Neural progenitor cell (in vitro differentiated cells): ENCODE results near the gene SHISA3. TPM values are rescaled to one million over a fixed set of nuclear protein-coding genes. Genes with fewer than 3 reads are reported as not detected.

Experiments used
- DNase-seq: peaks from one replicate; pipeline ENCODE4 v3.0.0-alpha.2; 2016; ENCODE audit warnings: low spot score
- H2AFZ ChIP-seq: fragments of 200-600 bp; sonication (generic); replicated peaks from 2 replicates; pipeline ENCODE4 v1.6.1; 2016; ENCODE audit warnings: antibody characterized with exemption
- H3F3A ChIP-seq: fragments of 200-600 bp; sonication (generic); 2 replicates; pipeline ENCODE4 v1.6.1; 2016; ENCODE audit warnings: antibody characterized with exemption, low read depth
- H3K27ac ChIP-seq: fragments of 200-600 bp; sonication (generic); 2 replicates; pipeline ENCODE4 v1.5.1; 2016; ENCODE audit warnings: mild to moderate bottlenecking
- H3K27me3 ChIP-seq: fragments of 200-600 bp; sonication (generic); 2 replicates; pipeline ENCODE4 v1.6.1; 2016; ENCODE audit warnings: mild to moderate bottlenecking, moderate library complexity
- H3K36me3 ChIP-seq: fragments of 200-600 bp; sonication (generic); 2 replicates; pipeline ENCODE4 v1.5.1; 2016
- H3K4me1 ChIP-seq: fragments of 200-600 bp; sonication (generic); 2 replicates; pipeline ENCODE4 v1.6.1; 2016; ENCODE audit warnings: mixed run types
- H3K4me2 ChIP-seq: fragments of 200-600 bp; sonication (generic); 2 replicates; pipeline ENCODE4 v1.6.1; 2016
- H3K4me3 ChIP-seq: fragments of 200-600 bp; sonication (generic); 2 replicates; pipeline ENCODE4 v1.5.1; 2016
- H3K79me2 ChIP-seq: fragments of 200-600 bp; sonication (generic); 2 replicates; pipeline ENCODE4 v1.6.1; 2016; ENCODE audit warnings: low read depth
- H3K9ac ChIP-seq: fragments of 200-600 bp; sonication (generic); 2 replicates; pipeline ENCODE4 v1.6.1; 2016
- H3K9me3 ChIP-seq: fragments of 200-600 bp; sonication (generic); 2 replicates; pipeline ENCODE4 v1.5.1; 2016; ENCODE audit warnings: low read depth
- H4K20me1 ChIP-seq: fragments of 200-600 bp; sonication (generic); 2 replicates; pipeline ENCODE4 v1.6.1; 2016; ENCODE audit warnings: low read depth
- H3K27ac Mint-ChIP-seq: 3 replicates; pipeline ENCODE4 v1.8.0; 2021; ENCODE audit warnings: mixed read lengths
- H3K27me3 Mint-ChIP-seq: 2 replicates; pipeline ENCODE4 v1.8.0; 2022; ENCODE audit warnings: low read depth, mild to moderate bottlenecking, inconsistent platforms, moderate library complexity, mixed read lengths; ENCODE audit not compliant: insufficient read depth
- H3K36me3 Mint-ChIP-seq: 3 replicates; pipeline ENCODE4 v1.8.0; 2021; ENCODE audit warnings: mixed read lengths
- H3K4me1 Mint-ChIP-seq: 3 replicates; pipeline ENCODE4 v1.8.0; 2021; ENCODE audit warnings: mixed read lengths
- H3K4me3 Mint-ChIP-seq: 3 replicates; pipeline ENCODE4 v1.8.0; 2021; ENCODE audit warnings: mild to moderate bottlenecking, moderate library complexity, mixed read lengths
- H3K9me3 Mint-ChIP-seq: 3 replicates; pipeline ENCODE4 v1.8.0; 2020; ENCODE audit warnings: mixed read lengths
- CTCF ChIP-seq: fragments of 200-600 bp; sonication (generic); IDR thresholded peaks from 2 replicates; pipeline ENCODE4 v1.5.1; 2017; ENCODE audit warnings: antibody characterized with exemption, mild to moderate bottlenecking
- EZH2 ChIP-seq: fragments of 200-600 bp; sonication (generic); IDR thresholded peaks from 2 replicates; pipeline ENCODE4 v1.6.1; 2017; ENCODE audit warnings: antibody characterized with exemption, mild to moderate bottlenecking, moderate library complexity
- EZH2phosphoT487 ChIP-seq: fragments of 200-600 bp; sonication (generic); IDR thresholded peaks from 2 replicates; pipeline ENCODE4 v1.6.1; 2017; ENCODE audit warnings: antibody characterized with exemption
- total RNA-seq: library from RNA; depleted of rRNA; stranded (reverse); fragments of >200 nt; gene quantifications from 2 replicates; pipeline ENCODE4 v1.2.3, GENCODE V29; 2015; ENCODE audit warnings: low replicate concordance

Gene SHISA3
- total RNA-seq, 1 donor from 2014 or later: not detected

- H3K4me3 Mint-ChIP-seq: no peak overlapping the region
- peaks cover 3% of the 10 kb centered on the region for H3K27me3 Mint-ChIP-seq
- no peaks in the 10 kb centered on the region for H4K20me1 ChIP-seq
- H3K4me2 ChIP-seq: no peak overlapping the region
- no peak overlapping the region for H3K4me3 ChIP-seq
- H3K36me3 ChIP-seq: no peaks in the 10 kb centered on the region
- peaks cover 8% of the 10 kb centered on the region for H3K4me1 ChIP-seq
- H3K79me2 ChIP-seq: no peaks in the 10 kb centered on the region
- no peak overlapping the region for H3K27ac ChIP-seq
- H3K9me3 Mint-ChIP-seq: no peaks in the 10 kb centered on the region
- no peak for DNase-seq
- H3K27ac Mint-ChIP-seq: no peak overlapping the region
- H3F3A ChIP-seq: no peaks in the 10 kb centered on the region
- no peaks in the 10 kb centered on the region for H3K4me1 Mint-ChIP-seq
- no peak overlapping the region for H3K9ac ChIP-seq
- TF ChIP-seq EZH2: no peak
- TF ChIP-seq CTCF: no peak
- TF ChIP-seq EZH2phosphoT487: no peak
- no peaks in the 10 kb centered on the region for H3K27me3 ChIP-seq
- H3K36me3 Mint-ChIP-seq: peaks cover 3% of the 10 kb centered on the region
- no peaks in the 10 kb centered on the region for H3K9me3 ChIP-seq
- no peak overlapping the region for H2AFZ ChIP-seq
Measured at GRCh38 chr4:42436928-42437565, 39.8 kb downstream of the SHISA3 start.

- peaks cover 3% of the 10 kb centered on the region for H3K27me3 Mint-ChIP-seq
- Histone ChIP-seq H3K27ac (no peak overlapping the region), H3K9ac (no peak overlapping the region), H3K36me3 (no peaks in the 10 kb centered on the region), H4K20me1 (no peaks in the 10 kb centered on the region), H3K4me2 (no peak overlapping the region), H3K4me3 (no peak overlapping the region), H3K4me1 (peaks cover 8% of the 10 kb centered on the region), H3F3A (no peaks in the 10 kb centered on the region), H2AFZ (no peak overlapping the region), H3K79me2 (no peaks in the 10 kb centered on the region), H3K9me3 (no peaks in the 10 kb centered on the region), H3K27me3 (no peaks in the 10 kb centered on the region)
- no peaks in the 10 kb centered on the region for H3K4me1 Mint-ChIP-seq
- no peak overlapping the region for H3K4me3 Mint-ChIP-seq
- H3K27ac Mint-ChIP-seq: no peak overlapping the region
- H3K9me3 Mint-ChIP-seq: no peaks in the 10 kb centered on the region
- peaks cover 3% of the 10 kb centered on the region for H3K36me3 Mint-ChIP-seq
- DNase-seq: no peak
- TF ChIP-seq EZH2phosphoT487: no peak
- TF ChIP-seq CTCF: no peak
- TF ChIP-seq EZH2: no peak
Measured at GRCh38 chr4:42440083-42440482, 42.8 kb downstream of the SHISA3 start.

- no peak overlapping the region for H3K27ac ChIP-seq
- no peak overlapping the region for H3K9ac ChIP-seq
- H3K27ac Mint-ChIP-seq: no peak overlapping the region
- no peaks in the 10 kb centered on the region for H3K27me3 ChIP-seq
- no peaks in the 10 kb centered on the region for H3K4me1 Mint-ChIP-seq
- no peaks in the 10 kb centered on the region for H3F3A ChIP-seq
- TF ChIP-seq EZH2phosphoT487 (no peak), CTCF (no peak), EZH2 (no peak)
- H3K9me3 ChIP-seq: no peaks in the 10 kb centered on the region
- H3K27me3 Mint-ChIP-seq: no peaks in the 10 kb centered on the region
- H3K79me2 ChIP-seq: no peaks in the 10 kb centered on the region
- peaks cover 2% of the 10 kb centered on the region for H3K9me3 Mint-ChIP-seq
- H3K4me3 ChIP-seq: no peak overlapping the region
- no peak overlapping the region for H3K4me3 Mint-ChIP-seq
- H3K4me2 ChIP-seq: no peak overlapping the region
- peaks cover 8% of the 10 kb centered on the region for H3K4me1 ChIP-seq
- no peak for DNase-seq
- H3K36me3 ChIP-seq: no peaks in the 10 kb centered on the region
- H2AFZ ChIP-seq: no peak overlapping the region
- peaks cover under 1% of the 10 kb centered on the region for H3K36me3 Mint-ChIP-seq
- no peaks in the 10 kb centered on the region for H4K20me1 ChIP-seq
Measured at GRCh38 chr4:42442601-42443000, 45.3 kb downstream of the SHISA3 start.
